Bronchial epithelial cell (primary cell): Measurements from ENCODE around the gene TMEM243. TPM values are rescaled to one million over a fixed set of nuclear protein-coding genes. Genes with fewer than 3 reads are reported as not detected.

Experiments used
- DNase-seq: peaks from one replicate; pipeline ENCODE4 v3.0.0-alpha.2; 2010; ENCODE audit warnings: low read depth
- FAIRE-seq: peaks from 2 replicates; lab custom pipeline; 2011; peaks lifted over from hg19 to GRCh38; lab: Jason Lieb, UNC
- H3K27me3 ChIP-seq: 2 replicates; pipeline ENCODE4 v1.5.1; 2011; ENCODE audit warnings: low read length; ENCODE audit not compliant: control insufficient read depth, insufficient read depth
- H3K36me3 ChIP-seq: 2 replicates; pipeline ENCODE4 v1.5.1; 2011; ENCODE audit warnings: low read length; ENCODE audit not compliant: control insufficient read depth, insufficient read depth
- H3K4me3 ChIP-seq: 2 replicates; pipeline ENCODE4 v1.5.1; 2011; ENCODE audit warnings: mild to moderate bottlenecking, low read depth, low read length, control low read depth
- CTCF ChIP-seq: IDR thresholded peaks from 2 replicates; pipeline ENCODE4 v1.5.1; 2011; ENCODE audit warnings: mild to moderate bottlenecking, moderate library complexity, low read length, control low read depth, inconsistent platforms; ENCODE audit not compliant: insufficient read depth, severe bottlenecking
- total RNA-seq: library from RNA; depleted of rRNA; stranded (reverse); fragments of >200 nt; gene quantifications from 2 replicates; pipeline ENCODE4 v1.2.1, GENCODE V29; 2014

The TMEM243 gene
- total RNA-seq, 1 donor from 2014 or later = 26.9 TPM

GRCh38 chr7:87187120-87187519 is 32.4 kb downstream of the TMEM243 start:
- H3K36me3 ChIP-seq = peaks cover 10% of the 10 kb centered on the region

GRCh38 chr7:87179180-87179579 is 40.4 kb downstream of the TMEM243 start:
- no peak for DNase-seq
- peaks cover 4% of the 10 kb centered on the region for H3K36me3 ChIP-seq
- no peaks in the 10 kb centered on the region for H3K27me3 ChIP-seq
- no peak for FAIRE-seq
- H3K4me3 ChIP-seq = no peak overlapping the region
- no peak for TF ChIP-seq CTCF

More at GRCh38 chr7:87187120-87187519, 32.4 kb downstream of the TMEM243 start:
- no peak for TF ChIP-seq CTCF
- no peak overlapping the region for H3K4me3 ChIP-seq
- FAIRE-seq = no peak
- DNase-seq = no peak
- no peaks in the 10 kb centered on the region for H3K27me3 ChIP-seq

GRCh38 chr7:87178320-87178719 is 41.2 kb downstream of the TMEM243 start:
- Histone ChIP-seq H3K27me3 (no peaks in the 10 kb centered on the region), H3K4me3 (no peak overlapping the region), H3K36me3 (peaks cover 4% of the 10 kb centered on the region)
- TF ChIP-seq CTCF = no peak
- no peak for FAIRE-seq
- no peak for DNase-seq

GRCh38 chr7:87173471-87173870 is 46.1 kb downstream of the TMEM243 start:
- no peak for TF ChIP-seq CTCF
- FAIRE-seq = no peak
- Histone ChIP-seq H3K36me3 (peaks cover 12% of the 10 kb centered on the region), H3K27me3 (no peaks in the 10 kb centered on the region), H3K4me3 (no peak overlapping the region)
- DNase-seq = no peak

GRCh38 chr7:87171282-87171934 is 48.1 kb downstream of the TMEM243 start:
- Histone ChIP-seq H3K36me3 (peaks cover 14% of the 10 kb centered on the region), H3K27me3 (no peaks in the 10 kb centered on the region), H3K4me3 (no peak overlapping the region)
- DNase-seq = no peak
- TF ChIP-seq CTCF = no peak
- FAIRE-seq = no peak

GRCh38 chr7:87170828-87171227 is 48.7 kb downstream of the TMEM243 start:
- FAIRE-seq = no peak
- H3K36me3 ChIP-seq = peaks cover 14% of the 10 kb centered on the region
- DNase-seq = no peak
- TF ChIP-seq CTCF = no peak
- no peak overlapping the region for H3K4me3 ChIP-seq
- no peaks in the 10 kb centered on the region for H3K27me3 ChIP-seq
